Ectodermal cell (in vitro differentiated cells): ENCODE results near the gene SNAP47.

ENCODE experiments used
- H3K27ac ChIP-seq: 2 replicates; pipeline ENCODE4 v1.7.0; 2013; ENCODE audit warnings: mild to moderate bottlenecking, low read depth, low read length; ENCODE audit not compliant: insufficient read depth, poor library complexity, severe bottlenecking
- H3K27me3 ChIP-seq: 2 replicates; pipeline ENCODE4 v1.7.0; 2013; ENCODE audit warnings: mild to moderate bottlenecking, low read length; ENCODE audit not compliant: insufficient read depth, control insufficient read depth, poor library complexity, severe bottlenecking
- H3K36me3 ChIP-seq: one replicate; pipeline ENCODE4 v1.7.0; 2013; ENCODE audit warnings: low read length; ENCODE audit not compliant: control insufficient read depth, insufficient read depth
- H3K4me1 ChIP-seq: one replicate; pipeline ENCODE4 v1.7.0; 2013; ENCODE audit warnings: low read length; ENCODE audit not compliant: control insufficient read depth, insufficient read depth
- H3K4me3 ChIP-seq: 2 replicates; pipeline ENCODE4 v1.7.0; 2013; ENCODE audit warnings: low read depth, low read length, control low read depth; ENCODE audit not compliant: insufficient read depth
- H3K9me3 ChIP-seq: 2 replicates; pipeline ENCODE4 v1.7.0; 2013; ENCODE audit warnings: mild to moderate bottlenecking, low read length, moderate library complexity; ENCODE audit not compliant: control insufficient read depth
- whole genome bisulfite sequencing, 2 experiments: methylation state at CpG; one replicate each; pipeline ENCODE4 v1.1.7; 2013; ENCODE audit warnings: missing lambda C conversion rate in 2 of 2; 5-methylcytosine and 5-hydroxymethylcytosine counted together

SNAP47 gene

GRCh38 chr1:227731696-227732585 lies 3.3 kb upstream of the SNAP47 start:
- Histone ChIP-seq H3K4me3 (no peak overlapping the region), H3K9me3 (no peaks in the 10 kb centered on the region), H3K4me1 (peaks cover 22% of the 10 kb centered on the region), H3K36me3 (peaks cover 11% of the 10 kb centered on the region), H3K27ac (no peak overlapping the region), H3K27me3 (no peaks in the 10 kb centered on the region)
- WGBS, 2 experiments = 95 to 96% methylated on average over 19 of the region's 19 CpGs

- H3K27ac ChIP-seq = no peak overlapping the region
- H3K4me3 ChIP-seq = no peak overlapping the region
- 94 to 95% methylated on average over 18 of the region's 18 CpGs for WGBS, 2 experiments
These were observed 2.5 kb upstream of the SNAP47 start for GRCh38 chr1:227732586-227733308.

GRCh38 chr1:227733309-227733705 lies 1.9 kb upstream of the SNAP47 start:
- H3K36me3 ChIP-seq = peaks cover 11% of the 10 kb centered on the region
- no peaks in the 10 kb centered on the region for H3K9me3 ChIP-seq
- WGBS, 2 experiments = 96% methylated on average over 15 of the region's 15 CpGs
- H3K27me3 ChIP-seq = no peaks in the 10 kb centered on the region
- H3K27ac ChIP-seq = no peak overlapping the region
- peaks cover 22% of the 10 kb centered on the region for H3K4me1 ChIP-seq
- no peak overlapping the region for H3K4me3 ChIP-seq

More at GRCh38 chr1:227732586-227733308, 2.5 kb upstream of the SNAP47 start:
- Histone ChIP-seq H3K27me3 (no peaks in the 10 kb centered on the region), H3K4me1 (peaks cover 22% of the 10 kb centered on the region), H3K9me3 (no peaks in the 10 kb centered on the region), H3K36me3 (peaks cover 11% of the 10 kb centered on the region)

- H3K4me3 ChIP-seq = peak overlapping the region; percentile 90
These were observed 1.3 kb upstream of the SNAP47 start for GRCh38 chr1:227733751-227734545.

GRCh38 chr1:227734546-227734855 lies 734 bp upstream of the SNAP47 start:
- H3K27me3 ChIP-seq = no peaks in the 10 kb centered on the region
- no peaks in the 10 kb centered on the region for H3K9me3 ChIP-seq
- H3K36me3 ChIP-seq = peaks cover 11% of the 10 kb centered on the region
- peaks cover 15% of the 10 kb centered on the region for H3K4me1 ChIP-seq
- no peak overlapping the region for H3K27ac ChIP-seq
- peak overlapping the region; percentile 90 for H3K4me3 ChIP-seq
- 5% methylated on average over 10 of the region's 10 CpGs for WGBS, 2 experiments

More at GRCh38 chr1:227733751-227734545, 1.3 kb upstream of the SNAP47 start:
- 86 to 88% methylated on average over 23 to 24 of the region's 24 CpGs for WGBS, 2 experiments
- Histone ChIP-seq H3K27ac (no peak overlapping the region), H3K27me3 (no peaks in the 10 kb centered on the region), H3K9me3 (no peaks in the 10 kb centered on the region), H3K4me1 (peaks cover 20% of the 10 kb centered on the region), H3K36me3 (peaks cover 11% of the 10 kb centered on the region)

GRCh38 chr1:227735539-227736285 lies 477 bp downstream of the SNAP47 start:
- Histone ChIP-seq H3K4me1 (peaks cover 9% of the 10 kb centered on the region), H3K4me3 (peak overlapping the region; percentile 90), H3K27ac (no peak overlapping the region), H3K27me3 (no peaks in the 10 kb centered on the region), H3K9me3 (no peaks in the 10 kb centered on the region), H3K36me3 (peaks cover 11% of the 10 kb centered on the region)
- WGBS, 2 experiments = 3% methylated on average over 31 of the region's 31 CpGs

- Histone ChIP-seq H3K4me3 (no peak overlapping the region), H3K27me3 (no peaks in the 10 kb centered on the region), H3K4me1 (peaks cover 9% of the 10 kb centered on the region), H3K27ac (no peak overlapping the region), H3K9me3 (no peaks in the 10 kb centered on the region), H3K36me3 (peaks cover 8% of the 10 kb centered on the region)
- WGBS, 2 experiments = 95 to 97% methylated on average over 11 of the region's 11 CpGs
These were observed 1.7 kb downstream of the SNAP47 start for GRCh38 chr1:227736814-227737432.

GRCh38 chr1:227738820-227739219 lies 3.6 kb downstream of the SNAP47 start:
- Histone ChIP-seq H3K4me1 (peaks cover 9% of the 10 kb centered on the region), H3K27ac (no peak overlapping the region), H3K27me3 (no peaks in the 10 kb centered on the region), H3K9me3 (no peaks in the 10 kb centered on the region), H3K4me3 (no peak overlapping the region), H3K36me3 (no peaks in the 10 kb centered on the region)
- 95 to 98% methylated on average over 9 of the region's 9 CpGs for WGBS, 2 experiments

- no peak overlapping the region for H3K27ac ChIP-seq
These were observed 4.4 kb downstream of the SNAP47 start for GRCh38 chr1:227739636-227740035.

More at GRCh38 chr1:227739636-227740035, 4.4 kb downstream of the SNAP47 start:
- H3K4me3 ChIP-seq = no peak overlapping the region
- no peaks in the 10 kb centered on the region for H3K27me3 ChIP-seq
- WGBS, 2 experiments = 96 to 97% methylated on average over 7 of the region's 7 CpGs
- no peaks in the 10 kb centered on the region for H3K36me3 ChIP-seq
- H3K4me1 ChIP-seq = peaks cover 9% of the 10 kb centered on the region
- no peaks in the 10 kb centered on the region for H3K9me3 ChIP-seq
